Measurements from ENCODE around the gene DOCK3.
"Not testable (repeated sequence)": the region's sequence is repeated elsewhere in the genome, so short reads cannot be mapped to it uniquely, and the experiment has no call there.

The DOCK3 gene

GRCh38 chr3:50675179-50676030 lies 678 bp downstream of the DOCK3 start:
- H3K4me3 ChIP-seq, result peak overlapping the region; percentile 76
- peaks cover 59% of the 10 kb centered on the region for H3K27me3 ChIP-seq
- H3K9me3 ChIP-seq, result no peaks in the 10 kb centered on the region
- H3K4me2 ChIP-seq, result peak overlapping the region; percentile 96
- TF ChIP-seq Cebpa-rat (IDR thresholded peaks at IDR 0.05), result no peak
- H3K4me1 ChIP-seq, result peaks cover 5% of the 10 kb centered on the region; the same call in 1 of the 2 replicates
- peaks cover 18% of the 10 kb centered on the region for H4K20me1 ChIP-seq
- no peaks in the 10 kb centered on the region for H3K36me3 ChIP-seq
- H3K9ac ChIP-seq, result peak overlapping the region; percentile 72
- H3K27ac ChIP-seq, result no peak overlapping the region

GRCh38 chr3:50676031-50676705 lies 1.4 kb downstream of the DOCK3 start:
- H3K36me3 ChIP-seq, result no peaks in the 10 kb centered on the region
- H3K9ac ChIP-seq, result no peak overlapping the region
- no peak for TF ChIP-seq Cebpa-rat (IDR thresholded peaks at IDR 0.05)
- peaks cover 18% of the 10 kb centered on the region for H4K20me1 ChIP-seq
- no peak overlapping the region for H3K4me3 ChIP-seq
- no peak overlapping the region for H3K4me2 ChIP-seq
- H3K9me3 ChIP-seq, result no peaks in the 10 kb centered on the region
- H3K4me1 ChIP-seq, result peaks cover 5% of the 10 kb centered on the region; the same call in 1 of the 2 replicates
- H3K27me3 ChIP-seq, result peaks cover 59% of the 10 kb centered on the region
- no peak overlapping the region for H3K27ac ChIP-seq

- no peaks in the 10 kb centered on the region for H3K36me3 ChIP-seq
- no peak overlapping the region for H3K4me3 ChIP-seq
- no peak overlapping the region for H3K4me2 ChIP-seq
- no peaks in the 10 kb centered on the region for H4K20me1 ChIP-seq
- H3K9ac ChIP-seq, result no peak overlapping the region
- no peak overlapping the region for H3K27ac ChIP-seq
- no peaks in the 10 kb centered on the region for H3K27me3 ChIP-seq
- TF ChIP-seq Cebpa-rat (IDR thresholded peaks at IDR 0.05), result no peak
- no peaks in the 10 kb centered on the region for H3K4me1 ChIP-seq
- no peaks in the 10 kb centered on the region for H3K9me3 ChIP-seq
These were observed 12.5 kb downstream of the DOCK3 start for GRCh38 chr3:50687127-50687751.

- Histone ChIP-seq H4K20me1 (no peaks in the 10 kb centered on the region), H3K9ac (no peak overlapping the region), H3K27me3 (no peaks in the 10 kb centered on the region), H3K9me3 (no peaks in the 10 kb centered on the region), H3K4me1 (no peaks in the 10 kb centered on the region), H3K36me3 (no peaks in the 10 kb centered on the region), H3K4me2 (no peak overlapping the region), H3K4me3 (no peak overlapping the region), H3K27ac (no peak overlapping the region)
- TF ChIP-seq Cebpa-rat (IDR thresholded peaks at IDR 0.05), result no peak
These were observed 13.2 kb downstream of the DOCK3 start for GRCh38 chr3:50687916-50688315.

GRCh38 chr3:50688602-50689001 lies 13.9 kb downstream of the DOCK3 start:
- H3K27ac ChIP-seq, H3K36me3 ChIP-seq, H3K4me2 ChIP-seq, H3K9me3 ChIP-seq, H3K4me3 ChIP-seq, H3K27me3 ChIP-seq, H3K9ac ChIP-seq, H4K20me1 ChIP-seq, H3K4me1 ChIP-seq: not testable (repeated sequence)

- no peak overlapping the region for H3K27ac ChIP-seq
- no peak for TF ChIP-seq Cebpa-rat (IDR thresholded peaks at IDR 0.05)
These were observed 14.8 kb downstream of the DOCK3 start for GRCh38 chr3:50689558-50689957.

GRCh38 chr3:50695031-50695430 lies 20.3 kb downstream of the DOCK3 start:
- H3K36me3 ChIP-seq, result no peaks in the 10 kb centered on the region
- no peaks in the 10 kb centered on the region for H4K20me1 ChIP-seq
- no peak overlapping the region for H3K27ac ChIP-seq
- H3K9ac ChIP-seq, result no peak overlapping the region
- H3K27me3 ChIP-seq, result no peaks in the 10 kb centered on the region
- H3K4me2 ChIP-seq, result no peak overlapping the region
- TF ChIP-seq Cebpa-rat (IDR thresholded peaks at IDR 0.05), result no peak
- H3K9me3 ChIP-seq, result peaks cover 16% of the 10 kb centered on the region
- no peaks in the 10 kb centered on the region for H3K4me1 ChIP-seq
- H3K4me3 ChIP-seq, result no peak overlapping the region

More at GRCh38 chr3:50689558-50689957, 14.8 kb downstream of the DOCK3 start:
- Histone ChIP-seq H3K4me1 (no peaks in the 10 kb centered on the region), H3K9me3 (no peaks in the 10 kb centered on the region), H3K36me3 (no peaks in the 10 kb centered on the region), H3K27me3 (no peaks in the 10 kb centered on the region), H3K9ac (no peak overlapping the region), H3K4me3 (no peak overlapping the region), H4K20me1 (no peaks in the 10 kb centered on the region), H3K4me2 (no peak overlapping the region)

GRCh38 chr3:50696276-50696675 lies 21.5 kb downstream of the DOCK3 start:
- no peaks in the 10 kb centered on the region for H3K36me3 ChIP-seq
- no peak for TF ChIP-seq Cebpa-rat (IDR thresholded peaks at IDR 0.05)
- no peak overlapping the region for H3K4me3 ChIP-seq
- H3K9ac ChIP-seq, result no peak overlapping the region
- H4K20me1 ChIP-seq, result no peaks in the 10 kb centered on the region
- H3K4me1 ChIP-seq, result no peaks in the 10 kb centered on the region
- no peaks in the 10 kb centered on the region for H3K27me3 ChIP-seq
- no peak overlapping the region for H3K4me2 ChIP-seq
- no peak overlapping the region for H3K27ac ChIP-seq
- peaks cover 16% of the 10 kb centered on the region for H3K9me3 ChIP-seq

GRCh38 chr3:50698269-50698668 lies 23.5 kb downstream of the DOCK3 start:
- H3K27ac ChIP-seq, result no peak overlapping the region
- no peaks in the 10 kb centered on the region for H4K20me1 ChIP-seq
- H3K4me3 ChIP-seq, result no peak overlapping the region
- H3K9me3 ChIP-seq, result peaks cover 29% of the 10 kb centered on the region
- H3K4me1 ChIP-seq, result no peaks in the 10 kb centered on the region
- H3K36me3 ChIP-seq, result no peaks in the 10 kb centered on the region
- H3K27me3 ChIP-seq, result no peaks in the 10 kb centered on the region
- H3K4me2 ChIP-seq, result no peak overlapping the region
- H3K9ac ChIP-seq, result no peak overlapping the region
- TF ChIP-seq Cebpa-rat (IDR thresholded peaks at IDR 0.05), result no peak

GRCh38 chr3:50708620-50709019 lies 33.9 kb downstream of the DOCK3 start:
- Histone ChIP-seq H4K20me1 (no peaks in the 10 kb centered on the region), H3K9me3 (no peaks in the 10 kb centered on the region), H3K4me2 (no peak overlapping the region), H3K27ac (no peak overlapping the region), H3K4me3 (no peak overlapping the region), H3K36me3 (no peaks in the 10 kb centered on the region), H3K4me1 (no peaks in the 10 kb centered on the region), H3K27me3 (no peaks in the 10 kb centered on the region), H3K9ac (no peak overlapping the region)
- no peak for TF ChIP-seq Cebpa-rat (IDR thresholded peaks at IDR 0.05)
